GM12874 (cell line): ENCODE data around the gene CAPZA3.

Experiments used
- CTCF ChIP-seq: IDR thresholded peaks from 2 replicates; pipeline ENCODE4 v1.5.1; 2011; ENCODE audit warnings: low read depth, mild to moderate bottlenecking, control low read depth, low read length, moderate library complexity; ENCODE audit not compliant: insufficient read depth

The CAPZA3 gene, protein sequence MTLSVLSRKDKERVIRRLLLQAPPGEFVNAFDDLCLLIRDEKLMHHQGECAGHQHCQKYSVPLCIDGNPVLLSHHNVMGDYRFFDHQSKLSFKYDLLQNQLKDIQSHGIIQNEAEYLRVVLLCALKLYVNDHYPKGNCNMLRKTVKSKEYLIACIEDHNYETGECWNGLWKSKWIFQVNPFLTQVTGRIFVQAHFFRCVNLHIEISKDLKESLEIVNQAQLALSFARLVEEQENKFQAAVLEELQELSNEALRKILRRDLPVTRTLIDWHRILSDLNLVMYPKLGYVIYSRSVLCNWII

DNA sequence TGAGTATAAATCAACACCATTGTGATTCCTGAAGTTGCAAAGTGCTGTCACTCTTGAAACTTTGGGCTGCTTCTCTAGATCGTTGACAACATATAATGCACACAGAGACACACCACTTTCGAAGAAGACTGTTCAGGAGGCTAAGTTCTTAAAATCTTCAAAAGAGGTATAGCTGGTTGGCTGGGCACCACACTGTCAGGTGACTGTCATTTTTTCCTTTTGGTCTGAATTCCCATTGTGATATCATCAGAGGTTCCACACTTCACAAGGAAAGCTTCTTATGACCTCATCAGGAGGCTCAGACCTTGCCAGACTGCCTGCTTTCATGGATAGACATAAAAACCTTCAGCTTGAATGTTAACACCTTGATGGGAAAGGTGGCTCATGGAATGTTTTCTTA is at the start of gene CAPZA3, which contains the start of gene PLCZ1:
TSS of gene CAPZA3 (plus strand) at position 301 of the 400 bp plus-strand sequence. CDS start 150 bp downstream, outside the sequence.
TSS of gene PLCZ1 (minus strand) at position 194 of the 400 bp plus-strand sequence. CDS start 641 bp downstream, outside the sequence.
- TF ChIP-seq CTCF = no peak

GRCh38 chr12:18689771-18690170 is 48.1 kb upstream of the CAPZA3 start:
- no peak for TF ChIP-seq CTCF

GRCh38 chr12:18690653-18691052 is 47.3 kb upstream of the CAPZA3 start:
- TF ChIP-seq CTCF = no peak

DNA sequence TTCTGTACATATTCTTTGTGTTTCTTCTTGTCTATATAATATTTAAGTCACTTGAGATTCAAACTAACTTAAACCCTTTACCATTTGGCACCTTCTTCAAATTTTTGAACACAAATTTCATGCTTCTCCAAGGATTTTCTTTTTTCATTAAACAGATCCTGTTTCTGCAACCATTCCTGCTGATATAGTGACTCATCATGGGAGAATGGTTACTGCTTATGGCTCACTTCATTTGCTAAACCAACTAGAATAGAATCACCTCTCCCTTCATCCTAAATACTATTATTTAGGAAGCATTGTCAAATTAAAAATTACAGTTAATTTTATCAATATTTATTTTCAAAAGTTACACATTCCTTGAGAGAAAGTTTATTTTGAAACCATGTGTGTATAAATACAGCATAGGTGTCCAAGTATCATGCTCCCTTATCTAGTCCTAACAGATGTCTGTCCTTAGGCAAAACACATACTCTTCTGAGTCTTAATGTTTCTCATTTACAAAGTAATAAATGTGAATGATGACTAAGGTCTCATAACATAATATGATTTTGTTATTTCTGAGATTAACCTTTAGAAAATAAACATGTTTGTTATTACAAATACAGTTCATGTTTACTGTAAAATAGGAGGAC is 40.8 kb upstream of the CAPZA3 start:
- no peak for TF ChIP-seq CTCF

DNA sequence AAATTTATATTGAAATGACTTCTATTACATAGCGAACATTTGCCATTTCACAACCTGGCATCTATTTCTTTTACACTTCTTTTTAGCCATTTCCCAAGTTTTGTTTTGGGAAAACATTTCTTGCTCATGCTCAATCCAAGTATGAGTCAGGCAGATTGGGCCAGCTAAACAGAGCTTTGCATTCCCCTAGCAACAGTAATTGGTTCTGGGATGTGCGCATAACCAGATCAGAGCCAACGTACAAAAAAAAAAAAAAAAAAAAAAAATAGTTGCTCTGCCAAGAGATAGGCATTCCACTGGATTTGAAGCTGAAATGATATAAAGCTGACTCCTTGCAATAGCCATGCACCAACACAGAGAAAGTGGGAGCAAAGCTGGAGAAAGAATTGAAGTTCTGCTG is 37.6 kb upstream of the CAPZA3 start:
- no peak for TF ChIP-seq CTCF

- TF ChIP-seq CTCF = no peak
Observed at GRCh38 chr12:18703321-18703720, 34.6 kb upstream of the CAPZA3 start.

- TF ChIP-seq CTCF = no peak
Observed at GRCh38 chr12:18703911-18704310, 34.0 kb upstream of the CAPZA3 start.
